ENCODE results near the gene DTYMK. TPM values are rescaled to one million over a fixed set of nuclear protein-coding genes. Genes with fewer than 3 reads are reported as not detected.
A peak's percentile ranks its signal among the peaks of the same experiment; 100 is the strongest.

Gene DTYMK
- total RNA-seq, 1 donor from 2014 or later: 17.3 TPM

- ATAC-seq (no peak), DNase-seq (no peak)
- Histone ChIP-seq H3K4me1 (peaks cover 6% of the 10 kb centered on the region), H3K36me3 (peaks cover 65% of the 10 kb centered on the region), H3K4me3 (no peak overlapping the region), H3K27me3 (ENCODE audit: low read depth) (no peaks in the 10 kb centered on the region), H3K9me3 (no peaks in the 10 kb centered on the region), H3K27ac (no peak overlapping the region)
- no peak for TF ChIP-seq CTCF (IDR thresholded peaks at IDR 0.05)
- intact Hi-C loops (cut with DNase I): no loop called here
Observed at GRCh38 chr2:241629762-241630435, 56.7 kb downstream of the DTYMK start.

- H3K9me3 ChIP-seq: no peaks in the 10 kb centered on the region
- H3K4me1 ChIP-seq: no peaks in the 10 kb centered on the region
- peak in 1 of 2 donors; percentile 25 for ATAC-seq
- H3K27ac ChIP-seq: no peak overlapping the region
- intact Hi-C loops (cut with DNase I): no loop called here
- no peaks in the 10 kb centered on the region for H3K27me3 ChIP-seq (ENCODE audit: low read depth)
- H3K36me3 ChIP-seq: peaks cover 43% of the 10 kb centered on the region
- H3K4me3 ChIP-seq: no peak overlapping the region
- no peak for DNase-seq
- TF ChIP-seq CTCF (IDR thresholded peaks at IDR 0.05): no peak
Observed at GRCh38 chr2:241627675-241628074, 58.9 kb downstream of the DTYMK start.

Other genes with a start within 250 kb of the DTYMK start
- 125 TPM for gene STK25, start 178.2 kb downstream of the DTYMK start, total RNA-seq
- 44.2 TPM for gene BOK, start 128.1 kb downstream of the DTYMK start, total RNA-seq
- gene THAP4, start 49.7 kb downstream of the DTYMK start, total RNA-seq: 39.8 TPM
- 62.7 TPM for gene ATG4B, start 49.1 kb downstream of the DTYMK start, total RNA-seq
- gene ING5, start 15.2 kb upstream of the DTYMK start, total RNA-seq: 36.5 TPM
- 29.4 TPM for gene D2HGDH, start 47.8 kb upstream of the DTYMK start, total RNA-seq
- gene GAL3ST2, start 90.0 kb upstream of the DTYMK start, total RNA-seq: not detected
- not detected for gene NEU4, start 122.4 kb upstream of the DTYMK start, total RNA-seq
- 1.4 TPM for gene PDCD1, start 172.1 kb upstream of the DTYMK start, total RNA-seq
- gene RTP5, start 182.9 kb upstream of the DTYMK start, total RNA-seq: not detected